GM08714 (cell line): ENCODE data around the gene TIPARP.
"Not testable (repeated sequence)": the region's sequence is repeated elsewhere in the genome, so short reads cannot be mapped to it uniquely, and the experiment has no call there.

Experiments
- H3K4me3 ChIP-seq: fragments of 200-500 bp; sonication (Bioruptor generic); 2 replicates; pipeline ENCODE4 v1.5.1; 2014; ENCODE audit warnings: mild to moderate bottlenecking, low read length, inconsistent platforms
- ZNF274 ChIP-seq: IDR thresholded peaks from 2 replicates; pipeline ENCODE4 v1.6.1; 2012; ENCODE audit warnings: mild to moderate bottlenecking, low read depth, low read length

The TIPARP gene

GRCh38 chr3:156705761-156706616, 31.6 kb downstream of the TIPARP start:
- no peak overlapping the region for H3K4me3 ChIP-seq
- TF ChIP-seq ZNF274 = no peak

- no peak for TF ChIP-seq ZNF274
- H3K4me3 ChIP-seq = no peak overlapping the region
These were observed 33.2 kb downstream of the TIPARP start for GRCh38 chr3:156707588-156707987.

- no peak for TF ChIP-seq ZNF274
- H3K4me3 ChIP-seq = no peak overlapping the region
These were observed 36.0 kb downstream of the TIPARP start for GRCh38 chr3:156710429-156710828.

GRCh38 chr3:156711113-156711512, 36.7 kb downstream of the TIPARP start:
- no peak for TF ChIP-seq ZNF274
- no peak overlapping the region for H3K4me3 ChIP-seq

- H3K4me3 ChIP-seq = not testable (repeated sequence)
These were observed 37.6 kb downstream of the TIPARP start for GRCh38 chr3:156711944-156712343.

GRCh38 chr3:156716105-156716862, 41.9 kb downstream of the TIPARP start:
- TF ChIP-seq ZNF274 = no peak
- no peak overlapping the region for H3K4me3 ChIP-seq

GRCh38 chr3:156718622-156719306, 44.4 kb downstream of the TIPARP start:
- TF ChIP-seq ZNF274 = no peak

GRCh38 chr3:156720826-156721225, 46.4 kb downstream of the TIPARP start:
- TF ChIP-seq ZNF274 = no peak

More at GRCh38 chr3:156718622-156719306, 44.4 kb downstream of the TIPARP start:
- no peak overlapping the region for H3K4me3 ChIP-seq

GRCh38 chr3:156721687-156722618, 47.6 kb downstream of the TIPARP start:
- no peak overlapping the region for H3K4me3 ChIP-seq
- TF ChIP-seq ZNF274 = no peak

More at GRCh38 chr3:156720826-156721225, 46.4 kb downstream of the TIPARP start:
- H3K4me3 ChIP-seq = no peak overlapping the region

- no peak for TF ChIP-seq ZNF274
- H3K4me3 ChIP-seq = no peak overlapping the region
These were observed 48.8 kb downstream of the TIPARP start for GRCh38 chr3:156723182-156723619.

- no peak overlapping the region for H3K4me3 ChIP-seq
- TF ChIP-seq ZNF274 = no peak
These were observed 51.3 kb downstream of the TIPARP start for GRCh38 chr3:156725682-156726081.

GRCh38 chr3:156726456-156726855, 52.1 kb downstream of the TIPARP start:
- no peak for TF ChIP-seq ZNF274
- no peak overlapping the region for H3K4me3 ChIP-seq

- H3K4me3 ChIP-seq = no peak overlapping the region
- no peak for TF ChIP-seq ZNF274
These were observed 53.3 kb downstream of the TIPARP start for GRCh38 chr3:156727519-156728205.
